ENCODE measurements around the gene CCDC116.
A peak's percentile ranks its signal among the peaks of the same experiment; 100 is the strongest.
"Not testable (repeated sequence)": the region's sequence is repeated elsewhere in the genome, so short reads cannot be mapped to it uniquely, and the experiment has no call there.

Gene CCDC116, protein sequence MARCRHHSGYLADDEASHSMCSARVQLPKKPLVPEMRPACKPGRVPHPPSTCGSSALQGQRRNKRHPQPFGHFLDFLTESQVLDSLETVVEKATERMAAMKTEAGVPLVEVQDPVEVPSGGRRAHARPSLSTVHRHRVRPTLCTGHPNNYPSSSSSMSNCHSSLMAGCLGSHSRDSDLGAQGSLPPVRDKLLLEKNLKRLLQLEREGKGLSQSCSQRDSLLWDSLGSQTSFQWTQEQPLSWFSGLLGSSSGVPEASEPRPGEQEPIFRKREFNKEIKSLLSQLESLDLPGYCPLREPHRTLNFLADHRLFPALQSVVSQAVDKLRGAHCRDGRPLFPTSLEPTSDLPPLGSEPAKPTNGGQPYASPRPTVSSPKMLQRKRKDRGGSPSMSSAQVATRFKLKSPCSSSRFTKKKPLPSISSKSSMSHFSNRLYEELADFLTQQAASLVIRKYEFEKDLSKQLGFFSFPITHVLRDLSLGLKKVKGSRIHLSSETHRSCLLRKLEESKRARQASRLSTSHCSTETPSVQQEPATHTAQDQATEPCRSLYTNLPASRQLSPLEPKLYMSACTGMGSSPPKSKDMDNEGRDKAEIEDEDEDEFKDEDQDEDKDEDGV

GRCh38 chr22:21632237-21632895 is at the start of gene CCDC116:
CCDC116 (plus strand) TSS chr22:21632760; CDS start chr22:21633182, 422 bp downstream.
- DNase-seq (ENCODE audit: low read depth), result no peak

DNA sequence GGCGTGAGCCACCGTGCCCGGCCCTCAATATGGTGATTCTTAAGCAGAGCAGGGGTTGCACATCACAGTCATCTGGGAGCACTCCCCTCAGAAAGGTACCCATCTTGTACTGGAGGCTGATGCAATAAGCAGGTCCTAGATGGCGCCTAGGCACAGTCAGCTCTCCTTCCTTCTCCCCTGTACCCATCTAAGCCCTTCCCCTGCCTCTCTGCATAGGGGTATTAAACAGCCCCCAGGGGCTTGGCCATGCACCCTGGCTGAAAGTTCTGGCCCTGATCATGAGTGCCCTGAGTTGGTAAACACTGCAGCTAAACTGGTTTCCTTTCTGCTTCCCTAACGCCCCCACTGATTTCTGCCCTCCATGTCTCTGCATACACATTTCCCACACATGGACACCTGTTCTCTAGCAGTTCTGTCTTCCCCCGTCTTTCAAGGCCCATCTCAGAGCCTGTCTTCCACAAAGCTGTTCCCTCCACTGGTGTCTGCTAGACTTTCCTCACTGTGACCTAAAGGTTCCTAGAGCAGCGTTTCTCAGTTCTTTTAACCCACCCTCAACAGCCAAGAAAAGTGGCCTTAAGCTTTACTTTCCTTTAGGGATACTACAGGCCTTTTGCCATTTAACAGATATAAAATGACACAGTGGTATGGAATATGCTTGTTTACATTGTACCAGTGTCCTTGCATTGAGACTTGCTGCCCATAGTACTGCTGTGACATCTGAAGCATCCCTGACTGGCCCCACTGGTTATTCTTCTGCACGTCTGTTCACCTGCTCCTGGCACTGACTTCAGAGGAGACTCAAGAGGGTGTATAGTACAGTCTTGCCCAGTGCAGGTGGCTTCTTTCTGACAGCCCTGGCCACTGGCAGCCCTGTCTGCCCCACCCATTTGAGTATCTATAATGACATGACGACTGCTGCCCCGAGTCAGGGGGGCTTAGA is 49.5 kb upstream of the CCDC116 start:
- no peak for DNase-seq (ENCODE audit: low read depth)

- no peak for DNase-seq (ENCODE audit: low read depth)
Observed at GRCh38 chr22:21585389-21585788, 47.2 kb upstream of the CCDC116 start.

- DNase-seq (ENCODE audit: low read depth), result no peak
Observed at GRCh38 chr22:21587803-21588611, 44.6 kb upstream of the CCDC116 start.

DNA sequence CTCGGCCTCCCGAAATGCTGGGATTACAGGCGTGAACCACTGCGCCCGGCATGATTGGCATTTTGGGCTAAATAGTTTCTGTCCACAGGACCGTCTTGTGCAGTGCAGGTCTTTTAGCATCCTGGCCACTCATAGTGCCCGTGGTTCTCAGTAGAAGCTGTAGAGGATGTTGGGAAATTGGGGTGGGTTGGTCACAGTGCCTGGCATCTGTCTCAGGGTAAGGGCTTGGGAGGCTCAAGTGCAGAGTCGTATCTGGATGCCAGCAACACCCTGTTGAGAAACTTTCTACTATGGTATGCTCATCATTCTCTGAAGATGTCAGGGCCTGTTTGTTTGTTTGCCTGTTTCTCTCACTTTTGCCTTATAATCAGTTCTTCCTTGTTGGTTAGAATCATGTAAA is 43.2 kb upstream of the CCDC116 start:
- DNase-seq (ENCODE audit: low read depth), result peak; percentile 27

GRCh38 chr22:21590809-21591641 is 41.5 kb upstream of the CCDC116 start:
- no peak for DNase-seq (ENCODE audit: low read depth)

GRCh38 chr22:21591695-21592094 is 40.9 kb upstream of the CCDC116 start:
- DNase-seq (ENCODE audit: low read depth), result no peak

DNA sequence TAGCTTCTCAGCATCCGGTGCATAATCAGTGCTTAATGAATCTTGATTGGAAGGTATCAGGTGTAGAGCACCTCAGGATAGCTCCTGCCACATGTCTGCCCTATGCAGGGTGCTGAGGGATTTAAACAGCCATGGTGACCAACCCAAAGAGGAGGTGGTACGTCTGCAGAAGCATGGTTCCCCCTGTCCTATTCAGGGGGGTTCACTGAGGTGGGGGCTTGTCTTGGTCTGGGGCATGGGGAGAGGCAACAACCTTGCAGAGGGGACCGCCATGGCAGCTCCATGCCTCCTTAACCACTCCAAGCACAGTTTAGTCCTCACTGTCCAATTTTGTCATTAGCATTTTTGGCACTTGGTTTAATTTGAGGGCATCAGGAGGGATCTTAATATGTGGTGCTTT is 40.1 kb upstream of the CCDC116 start:
- no peak for DNase-seq (ENCODE audit: low read depth)

- no peak for DNase-seq (ENCODE audit: low read depth)
Observed at GRCh38 chr22:21593406-21594232, 38.9 kb upstream of the CCDC116 start.

- DNase-seq (ENCODE audit: low read depth), result no peak
Observed at GRCh38 chr22:21594865-21595452, 37.6 kb upstream of the CCDC116 start.

GRCh38 chr22:21596356-21597135 is 36.0 kb upstream of the CCDC116 start:
- DNase-seq (ENCODE audit: low read depth), result not testable (repeated sequence)

DNA sequence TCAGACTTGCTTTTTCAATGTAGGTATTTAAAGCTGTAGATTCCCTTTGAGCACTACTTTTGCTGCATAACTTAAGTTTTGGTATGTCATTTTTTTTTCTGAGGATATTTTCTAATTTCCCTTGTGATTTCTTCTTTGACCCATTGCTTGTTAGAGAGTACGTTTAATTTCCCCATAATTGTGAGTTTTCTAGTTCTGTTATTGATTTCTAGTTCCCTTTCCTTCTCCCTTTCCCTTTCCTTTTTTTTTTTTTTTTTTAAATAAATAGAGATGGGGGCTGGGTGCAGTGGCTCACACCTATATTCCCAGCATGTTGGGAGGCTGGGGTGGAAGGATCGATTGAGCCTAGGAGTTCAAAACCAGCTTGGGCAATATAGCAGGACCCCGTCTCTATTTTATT is 34.3 kb upstream of the CCDC116 start:
- DNase-seq (ENCODE audit: low read depth), result no peak

DNA sequence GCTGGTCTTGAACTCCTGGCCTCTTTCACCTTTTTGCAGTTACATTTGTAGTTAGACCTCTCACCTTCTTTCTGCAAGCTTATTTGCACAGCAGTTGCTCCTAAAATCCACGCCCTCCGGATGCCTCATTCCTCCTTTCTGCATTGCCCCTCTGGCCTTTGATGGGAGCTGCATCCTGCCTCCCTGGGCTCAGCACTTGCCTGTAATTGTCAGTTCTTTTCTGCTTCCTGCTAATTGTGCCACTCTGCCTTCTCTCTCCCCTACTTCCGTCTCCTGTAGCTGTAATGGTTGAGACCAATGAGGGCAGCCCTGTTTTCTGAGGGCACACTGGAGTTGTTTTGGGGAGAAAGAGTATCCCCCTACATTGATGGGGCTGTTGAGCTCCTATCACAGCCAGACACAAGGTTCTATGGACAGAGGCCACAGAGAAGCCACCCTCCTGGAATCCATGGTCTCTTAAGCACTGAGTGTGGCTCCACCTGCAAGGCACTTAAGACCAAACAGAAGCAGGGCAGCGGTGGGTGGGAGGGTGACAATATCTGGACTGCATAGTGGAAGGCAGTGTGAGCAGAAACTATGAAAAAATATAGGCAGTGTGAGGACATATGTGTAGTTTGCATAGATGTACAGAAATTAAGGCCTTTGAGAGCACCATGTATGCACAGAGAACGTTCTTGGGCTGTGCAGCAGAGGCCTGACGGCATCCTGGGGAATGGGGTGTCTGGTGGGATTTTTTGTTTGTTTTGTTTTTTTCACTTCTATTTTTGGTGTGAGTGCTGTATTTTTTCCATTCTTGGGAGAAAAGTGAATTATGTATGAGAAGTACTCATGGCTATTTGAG is 33.3 kb upstream of the CCDC116 start:
- DNase-seq (ENCODE audit: low read depth), result no peak

DNA sequence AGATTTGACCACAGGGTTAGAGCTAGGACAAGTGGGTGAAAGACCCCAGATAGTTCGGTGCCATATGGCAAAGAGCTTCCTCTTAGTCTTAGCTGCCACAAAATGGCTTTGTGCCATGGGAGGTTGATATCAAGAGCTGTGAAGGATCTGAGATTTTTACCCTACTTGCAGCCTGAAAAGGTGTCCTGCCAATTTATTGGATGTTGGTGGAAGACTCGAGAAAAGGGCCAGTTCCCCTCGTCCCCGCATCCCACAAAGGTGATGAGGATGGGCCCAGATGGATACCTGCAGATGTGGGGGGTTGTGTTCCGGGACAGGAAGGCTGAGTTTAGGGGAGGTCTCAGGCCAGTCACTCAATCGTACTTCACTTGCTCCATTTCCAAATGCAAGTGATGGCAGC is 30.0 kb upstream of the CCDC116 start:
- DNase-seq (ENCODE audit: low read depth), result no peak

GRCh38 chr22:21603973-21604372 is 28.6 kb upstream of the CCDC116 start:
- DNase-seq (ENCODE audit: low read depth), result no peak

DNA sequence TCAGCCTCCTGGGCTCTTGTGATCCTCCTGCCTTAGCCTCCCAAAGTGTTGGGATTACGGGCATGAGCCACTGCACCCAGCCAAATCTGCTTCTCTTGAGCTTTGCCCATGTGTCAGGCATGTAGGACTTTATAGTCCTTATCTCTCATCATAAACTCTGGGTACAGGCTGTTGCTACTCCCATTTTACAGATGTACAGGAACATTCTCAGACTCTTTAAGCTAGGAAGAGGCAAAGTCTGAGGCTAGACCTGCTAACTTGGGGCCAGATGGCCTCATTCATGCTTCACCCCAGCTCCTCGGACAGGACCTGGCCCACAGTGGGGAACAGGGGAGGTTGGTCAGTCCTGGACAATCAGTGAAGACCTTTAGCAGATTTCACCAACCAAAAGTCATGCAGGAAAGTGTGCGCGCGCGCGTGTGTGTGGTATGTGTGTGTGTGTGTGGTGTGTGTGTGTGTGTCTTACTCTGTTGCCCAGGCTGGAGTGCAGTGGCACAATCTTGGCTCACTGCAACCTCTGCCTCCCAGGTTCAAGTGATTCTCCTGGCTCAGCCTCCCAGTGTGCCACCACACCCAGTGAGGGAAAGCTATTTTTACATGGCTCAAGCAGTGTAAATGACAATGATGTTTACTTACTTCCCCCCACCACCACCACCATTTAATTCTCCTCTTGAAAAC is 26.5 kb upstream of the CCDC116 start:
- DNase-seq (ENCODE audit: low read depth), result no peak

- no peak for DNase-seq (ENCODE audit: low read depth)
Observed at GRCh38 chr22:21606775-21607174, 25.8 kb upstream of the CCDC116 start.

Measured in fibroblast of gingiva (primary cell).